Inflammatory macrophage treated with lipopolysaccharide for 4 hours (primary cell): ENCODE measurements around the gene POTEB2.
"Not testable (repeated sequence)": the region's sequence is repeated elsewhere in the genome, so short reads cannot be mapped to it uniquely, and the experiment has no call there.

Source experiments
- DNase-seq: peaks from one replicate; pipeline ENCODE4 v3.0.0-alpha.2; 2020

Gene POTEB2

GRCh38 chr15:20866214-20866613, at the start of gene POTEB2:
Gene POTEB2, minus strand, starts transcription at chr15:20866314. Its CDS starts 33 bp downstream, at chr15:20866281.
- DNase-seq: not testable (repeated sequence)

- DNase-seq: not testable (repeated sequence)
Observed at GRCh38 chr15:20879916-20880315, 13.8 kb upstream of the POTEB2 start.

- not testable (repeated sequence) for DNase-seq
Observed at GRCh38 chr15:20878464-20878863, 12.3 kb upstream of the POTEB2 start.

- DNase-seq: not testable (repeated sequence)
Observed at GRCh38 chr15:20877819-20878218, 11.7 kb upstream of the POTEB2 start.
